HG03558 (cell line): Measurements from ENCODE around the gene CCDC8.
"Not testable (repeated sequence)": the region's sequence is repeated elsewhere in the genome, so short reads cannot be mapped to it uniquely, and the experiment has no call there.

ENCODE experiments used
- ATAC-seq: cut with Tn5 transposase; IDR thresholded peaks from one replicate; pipeline ENCODE4 v1.9.1; 2021; ENCODE audit warnings: moderate number of reproducible peaks; ENCODE audit not compliant: unreplicated experiment; ENCODE audit errors: extremely low read depth

The CCDC8 gene

DNA sequence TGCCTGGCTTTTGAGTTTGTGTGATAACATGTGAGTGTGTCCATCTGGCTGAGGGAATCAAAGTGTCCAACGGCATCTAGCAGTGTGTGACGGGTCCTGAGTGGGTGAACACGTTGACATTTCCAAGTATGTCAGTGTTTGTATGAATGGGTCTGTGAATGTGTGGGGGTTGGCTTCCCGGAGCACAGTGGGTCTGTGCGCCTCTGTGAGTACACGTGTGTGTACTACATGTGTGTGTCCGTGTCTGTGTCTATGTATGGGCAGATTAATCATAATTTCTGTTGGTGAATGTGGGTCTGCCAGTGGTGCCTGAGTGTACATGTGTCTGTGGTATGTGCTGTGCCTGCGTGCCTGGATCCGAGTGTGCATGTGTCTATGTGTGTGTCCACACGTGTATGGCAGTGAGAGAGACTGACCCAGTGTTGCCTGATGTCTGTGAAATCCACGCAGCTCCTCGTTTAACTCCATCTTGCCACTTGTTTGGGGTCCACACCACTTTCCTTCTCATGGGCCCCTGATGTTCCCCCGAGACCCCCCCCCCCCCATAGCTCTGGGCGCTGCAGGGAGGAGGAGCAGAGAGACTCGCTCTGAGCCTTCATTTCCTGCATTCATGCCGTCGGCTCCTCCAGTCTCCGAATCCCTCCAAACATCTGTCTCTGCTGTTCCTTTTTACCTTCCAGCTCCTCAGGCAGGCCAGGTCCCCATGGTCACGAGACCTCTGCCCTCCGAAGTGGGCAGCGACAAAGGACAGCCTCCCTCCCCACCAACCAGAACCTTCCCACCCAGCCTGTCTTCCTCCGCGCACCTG lies 5.3 kb downstream of the CCDC8 start:
- no peak for ATAC-seq

DNA sequence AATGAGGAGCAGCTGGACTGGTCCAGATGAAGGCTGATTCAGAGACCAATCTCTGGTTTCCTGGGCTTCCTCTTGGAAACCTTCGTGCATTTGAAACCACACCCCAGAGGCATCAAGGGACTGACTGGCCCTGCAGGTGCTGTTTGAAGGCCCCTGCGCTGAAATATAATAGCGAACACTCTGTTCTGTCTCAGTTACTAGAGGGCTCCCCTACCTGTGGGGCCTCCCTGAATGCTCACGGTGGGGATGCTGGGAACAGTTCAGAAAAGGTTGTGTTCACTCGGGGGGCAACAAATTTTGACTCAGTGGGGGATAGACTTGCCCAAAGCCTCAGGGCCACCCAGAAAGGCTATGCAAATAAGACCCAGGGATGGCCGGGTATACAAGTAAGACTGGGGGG lies 6.4 kb downstream of the CCDC8 start:
- ATAC-seq, result no peak

DNA sequence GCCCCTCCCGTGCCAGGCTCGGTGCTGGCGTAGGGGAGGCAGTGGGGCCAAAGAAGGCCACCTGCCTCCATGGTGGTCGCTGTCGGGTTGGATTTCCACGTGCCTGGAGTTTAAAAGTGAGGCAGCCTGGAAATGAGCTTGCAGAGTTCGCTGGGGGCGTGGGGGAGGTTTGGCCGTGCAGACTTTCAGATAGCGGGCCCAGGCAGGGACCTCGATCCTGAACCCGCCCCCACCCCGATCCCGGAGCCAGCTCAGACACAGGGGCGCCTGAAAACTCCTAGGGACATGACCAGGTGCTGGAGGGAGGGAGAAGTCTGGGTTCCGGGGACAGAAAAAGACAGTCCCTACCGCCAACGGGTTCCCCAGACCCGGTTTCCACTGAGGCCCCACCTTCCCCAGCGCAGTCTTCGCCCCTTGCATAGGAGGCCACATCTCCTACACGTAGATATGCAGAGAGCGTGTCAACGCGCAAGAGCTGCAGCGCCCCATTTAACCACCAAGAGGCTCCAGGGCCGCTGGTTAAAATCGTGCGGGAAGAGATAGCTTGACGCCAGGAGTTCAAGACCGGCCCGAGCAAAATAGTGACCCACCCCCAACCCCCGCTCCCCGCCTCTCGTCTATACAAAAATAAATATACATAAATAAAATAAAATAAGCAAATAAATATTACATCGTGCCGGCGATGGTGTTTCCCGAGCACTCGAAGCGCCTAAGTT lies 8.5 kb downstream of the CCDC8 start:
- ATAC-seq, result no peak

DNA sequence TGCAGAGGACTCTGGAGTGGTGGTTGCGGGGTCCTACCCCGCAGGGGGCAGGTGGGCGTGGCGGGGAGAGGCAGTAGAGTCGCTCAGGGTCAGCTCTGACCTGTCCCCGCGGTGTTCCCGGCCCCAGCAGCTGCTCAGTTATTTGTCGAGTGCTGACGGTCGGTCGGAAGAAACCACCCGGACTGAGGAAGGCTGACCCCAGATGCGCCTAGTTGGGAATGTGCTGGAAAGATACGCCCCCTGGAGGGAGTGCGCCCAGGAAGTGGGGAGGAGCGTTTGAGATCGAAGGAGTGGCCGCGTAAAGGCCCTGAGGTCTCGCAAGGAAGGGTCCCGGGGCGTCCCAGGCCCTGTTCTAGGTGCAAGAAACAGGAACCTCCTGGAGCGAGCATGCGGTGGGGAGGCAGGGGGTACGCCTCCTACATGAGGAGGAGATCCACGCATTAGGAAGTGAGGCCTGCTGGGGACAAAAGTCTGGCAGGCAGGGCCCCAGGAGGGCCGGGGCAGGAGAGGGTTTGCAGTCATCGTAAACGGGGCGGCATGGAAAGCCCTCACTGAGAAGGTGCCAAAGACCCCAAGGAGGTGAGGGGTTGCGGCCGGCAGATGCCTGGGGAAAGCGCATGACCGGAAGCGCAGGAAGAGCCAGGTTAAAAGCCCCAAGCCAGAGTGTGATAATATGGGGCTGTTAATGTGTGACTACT lies 9.2 kb downstream of the CCDC8 start:
- ATAC-seq, result no peak

DNA sequence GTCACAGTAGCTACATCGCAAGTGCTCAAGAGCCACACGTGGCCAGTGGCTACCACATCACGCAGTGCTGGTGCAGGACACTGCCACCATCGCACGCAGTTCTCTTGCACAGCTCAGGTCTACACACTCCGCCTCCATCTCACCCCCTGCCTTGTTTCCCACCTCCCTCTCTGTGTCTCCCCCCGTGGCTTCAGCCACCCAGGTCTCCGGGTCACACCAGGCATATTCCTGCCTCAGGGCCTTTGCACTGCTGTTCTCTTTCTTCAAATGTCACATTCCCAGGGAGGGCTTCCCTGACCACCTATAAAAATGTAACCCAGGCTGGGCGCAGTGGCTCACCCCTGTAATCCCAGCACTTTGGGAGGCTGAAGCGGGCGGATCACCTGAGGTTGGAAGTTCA lies 10.6 kb downstream of the CCDC8 start:
- ATAC-seq, result no peak

DNA sequence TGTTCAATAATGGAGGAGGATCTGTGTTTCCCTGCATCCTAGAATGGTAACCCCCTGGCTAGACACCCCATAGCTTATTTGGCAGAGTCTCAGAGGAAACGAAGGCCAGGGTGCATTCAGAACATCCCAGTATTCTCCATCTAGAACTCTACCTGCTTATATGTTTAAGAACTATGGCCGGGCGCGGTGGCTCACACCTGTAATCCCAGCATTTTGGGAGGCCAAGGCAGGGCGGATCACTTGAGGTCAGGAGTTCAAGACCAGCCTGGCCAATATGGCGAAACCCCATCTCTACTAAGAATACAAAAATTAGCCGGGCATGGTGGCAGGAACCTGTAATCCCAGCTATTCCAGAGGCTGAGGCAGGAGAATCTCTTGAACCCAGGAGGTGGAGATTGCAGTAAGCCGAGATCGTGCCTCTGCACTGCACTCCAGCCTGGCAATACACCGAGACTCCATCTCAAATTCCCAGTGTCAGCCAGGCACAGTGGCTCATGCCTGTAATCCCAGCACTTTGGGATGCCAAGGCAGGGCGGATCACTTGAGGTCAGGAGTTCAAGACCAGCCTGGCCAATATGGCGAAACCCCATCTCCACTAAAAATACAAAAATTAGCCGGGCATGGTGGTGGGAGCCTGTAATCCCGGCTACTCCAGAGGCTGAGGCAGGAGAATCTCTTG lies 15.4 kb downstream of the CCDC8 start:
- ATAC-seq, result not testable (repeated sequence)

DNA sequence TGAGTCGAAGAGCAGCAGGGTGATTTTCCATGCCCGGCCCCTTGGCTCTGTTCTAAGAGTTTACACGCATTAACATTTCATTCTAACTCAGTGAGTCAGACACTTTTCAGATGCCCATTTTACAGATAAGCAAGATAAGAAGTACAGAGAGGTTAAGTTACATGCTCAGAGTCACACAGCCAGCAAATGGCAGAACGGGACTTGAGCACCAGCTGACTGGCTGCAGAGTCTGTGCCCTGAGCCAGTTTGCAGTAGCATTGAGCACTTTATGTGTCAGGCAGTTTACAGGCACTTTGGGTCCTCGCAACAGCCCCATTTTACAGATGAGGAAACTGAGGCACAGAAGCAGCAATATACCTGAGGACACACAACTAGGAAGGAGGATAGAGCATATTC lies 19.0 kb downstream of the CCDC8 start:
- ATAC-seq, result no peak

DNA sequence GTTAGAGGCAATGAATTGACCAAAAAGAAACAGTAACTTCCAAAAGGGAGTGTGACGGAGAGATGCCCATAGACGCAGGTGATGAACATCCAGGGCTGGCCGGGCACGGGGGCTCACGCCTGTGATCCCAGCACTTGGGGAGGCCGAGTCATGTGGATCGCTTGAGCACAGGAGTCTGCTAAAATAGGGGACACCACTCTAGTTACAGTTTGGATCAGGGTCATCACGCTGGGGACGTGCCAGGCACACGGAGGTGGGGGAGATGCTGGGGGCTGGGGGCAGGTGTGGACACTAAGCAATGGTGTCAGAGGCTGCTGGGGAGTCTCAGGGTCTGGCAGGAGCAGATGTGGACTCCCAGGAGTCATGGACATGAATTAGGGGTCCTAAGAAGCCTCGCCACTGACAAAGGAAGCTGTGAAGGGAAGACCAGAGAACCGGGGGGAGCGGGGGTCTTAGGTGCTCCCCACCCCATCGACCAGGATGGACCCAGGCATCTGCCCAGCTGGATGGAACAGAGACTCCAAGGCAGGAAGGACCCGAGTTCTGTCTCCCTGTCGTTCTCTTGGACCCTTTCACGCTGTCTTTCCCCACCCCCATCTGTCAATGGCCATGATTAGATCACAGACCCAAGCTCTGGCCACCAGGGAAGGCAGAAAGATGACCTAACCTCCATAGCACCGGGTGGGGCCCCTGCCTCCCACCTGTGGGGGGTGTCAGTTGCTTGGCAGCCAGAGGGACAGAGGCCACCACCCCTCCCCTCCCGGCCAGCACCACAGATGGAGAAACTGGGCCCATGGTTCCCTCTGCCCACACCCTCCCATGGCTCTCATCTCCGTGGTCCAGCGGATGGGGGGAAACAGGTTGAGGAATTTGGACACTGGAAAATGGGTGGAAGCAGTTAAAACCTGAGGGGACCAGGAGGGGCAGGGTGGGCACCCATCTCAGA lies 19.6 kb downstream of the CCDC8 start:
- ATAC-seq, result no peak

DNA sequence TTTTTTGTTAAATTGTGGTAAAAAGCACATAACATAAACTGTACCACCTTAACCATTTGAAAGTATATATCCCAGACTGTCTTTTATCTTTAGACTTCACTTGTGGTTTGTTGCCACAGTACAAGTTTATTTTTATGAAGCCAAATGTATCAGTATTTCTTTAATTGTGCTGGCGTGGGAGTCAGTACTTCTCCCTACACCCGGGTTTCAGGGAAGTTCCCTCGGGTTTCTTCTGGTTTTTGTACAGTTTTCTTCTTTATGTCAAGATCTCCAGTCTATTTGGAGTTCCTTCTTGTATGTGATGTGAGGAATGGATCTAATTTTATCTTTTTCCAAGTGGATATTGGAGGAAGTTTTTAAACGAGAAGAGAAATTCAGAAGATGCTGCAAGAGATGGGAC lies 20.5 kb downstream of the CCDC8 start:
- no peak for ATAC-seq

DNA sequence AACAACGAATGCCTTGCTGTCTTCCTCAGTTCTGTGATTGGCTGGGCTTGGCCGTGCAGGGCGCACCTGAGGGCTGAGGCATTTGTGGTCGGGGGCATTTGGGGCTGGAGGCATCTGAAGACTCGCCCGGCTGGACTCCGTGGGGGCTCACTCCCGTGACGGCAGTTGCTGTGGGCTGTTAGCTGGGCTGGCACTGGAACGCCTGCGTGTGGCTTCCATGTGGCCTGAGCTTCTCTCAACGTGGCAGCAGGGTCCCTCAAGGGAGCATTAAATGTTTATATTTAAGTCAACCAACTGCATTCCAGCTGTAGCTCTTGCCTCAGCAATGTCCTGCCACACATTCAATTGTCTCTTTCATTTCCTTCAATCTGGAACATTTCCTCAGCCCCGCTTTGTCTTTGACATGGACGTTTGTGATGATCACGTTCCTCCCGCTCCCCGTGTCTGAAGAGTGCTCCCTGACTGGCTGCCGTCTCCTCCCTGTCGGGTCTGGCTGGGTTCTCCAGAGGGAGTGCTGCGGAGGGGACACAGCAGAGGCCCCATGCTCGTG lies 21.0 kb downstream of the CCDC8 start:
- no peak for ATAC-seq

DNA sequence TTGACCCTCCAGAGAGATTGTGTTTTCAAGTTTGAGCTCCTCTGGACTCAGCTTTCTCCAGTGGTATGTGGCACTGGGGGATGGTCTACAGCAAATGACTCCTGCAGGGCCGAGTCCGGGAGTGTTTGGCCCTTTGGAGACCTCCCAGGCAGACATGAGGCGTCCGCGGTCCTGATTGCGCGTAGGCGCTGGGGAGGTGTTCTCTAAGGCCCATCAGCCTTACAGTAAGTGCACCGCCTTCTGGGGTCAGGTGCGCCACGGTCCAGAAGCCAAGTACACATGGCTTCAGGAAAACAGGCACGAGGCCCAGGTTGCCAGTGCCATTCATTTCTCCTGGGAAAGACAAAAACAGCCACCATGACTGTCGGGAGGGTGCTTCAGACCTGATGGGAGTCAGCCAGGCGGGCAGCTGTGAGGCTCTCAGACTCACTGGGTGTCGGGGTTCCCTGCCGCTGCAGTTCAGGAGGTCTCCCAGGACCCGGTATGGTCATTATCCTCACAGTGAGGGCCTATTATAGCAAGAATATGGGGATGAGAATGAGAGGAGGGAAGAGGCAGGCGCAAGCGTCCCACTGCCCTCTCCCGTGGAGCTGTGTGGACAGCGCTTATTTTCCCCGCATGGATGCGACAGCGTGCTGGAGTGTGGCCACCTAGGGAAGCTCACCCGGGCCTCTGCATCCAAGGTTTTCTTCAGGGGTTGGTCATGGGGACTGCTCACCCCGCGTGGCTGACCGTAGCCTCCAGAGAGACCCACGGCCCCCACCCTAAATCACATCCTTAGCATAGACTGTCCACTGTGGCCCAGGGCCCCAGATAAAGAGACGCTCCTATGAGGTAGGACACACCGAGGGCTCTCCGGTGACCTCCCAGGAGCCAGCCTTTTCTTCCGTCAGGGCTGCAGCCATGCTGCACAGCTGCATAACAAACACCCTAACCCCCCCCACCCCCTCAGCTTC lies 21.8 kb downstream of the CCDC8 start:
- ATAC-seq, result no peak

DNA sequence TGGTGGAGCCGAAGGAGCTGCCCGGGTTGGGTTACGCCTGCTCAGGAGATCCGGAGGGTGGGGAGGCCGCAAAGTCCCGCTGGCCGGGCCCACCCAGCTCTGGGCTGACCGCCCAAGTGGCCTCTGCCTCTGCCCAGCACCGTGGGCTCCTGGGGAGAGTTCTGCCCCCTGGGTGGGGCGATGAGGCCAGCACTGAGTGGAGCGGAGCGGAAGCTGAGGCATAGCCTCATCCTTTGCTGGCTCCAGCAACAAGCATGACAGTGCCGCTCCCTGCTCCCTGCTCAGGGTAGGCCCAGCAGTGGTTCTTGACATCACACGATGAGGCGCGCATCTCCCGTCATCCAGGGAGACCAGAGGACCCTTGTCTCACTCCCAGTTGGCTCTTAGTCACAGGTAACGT lies 22.5 kb downstream of the CCDC8 start:
- no peak for ATAC-seq

DNA sequence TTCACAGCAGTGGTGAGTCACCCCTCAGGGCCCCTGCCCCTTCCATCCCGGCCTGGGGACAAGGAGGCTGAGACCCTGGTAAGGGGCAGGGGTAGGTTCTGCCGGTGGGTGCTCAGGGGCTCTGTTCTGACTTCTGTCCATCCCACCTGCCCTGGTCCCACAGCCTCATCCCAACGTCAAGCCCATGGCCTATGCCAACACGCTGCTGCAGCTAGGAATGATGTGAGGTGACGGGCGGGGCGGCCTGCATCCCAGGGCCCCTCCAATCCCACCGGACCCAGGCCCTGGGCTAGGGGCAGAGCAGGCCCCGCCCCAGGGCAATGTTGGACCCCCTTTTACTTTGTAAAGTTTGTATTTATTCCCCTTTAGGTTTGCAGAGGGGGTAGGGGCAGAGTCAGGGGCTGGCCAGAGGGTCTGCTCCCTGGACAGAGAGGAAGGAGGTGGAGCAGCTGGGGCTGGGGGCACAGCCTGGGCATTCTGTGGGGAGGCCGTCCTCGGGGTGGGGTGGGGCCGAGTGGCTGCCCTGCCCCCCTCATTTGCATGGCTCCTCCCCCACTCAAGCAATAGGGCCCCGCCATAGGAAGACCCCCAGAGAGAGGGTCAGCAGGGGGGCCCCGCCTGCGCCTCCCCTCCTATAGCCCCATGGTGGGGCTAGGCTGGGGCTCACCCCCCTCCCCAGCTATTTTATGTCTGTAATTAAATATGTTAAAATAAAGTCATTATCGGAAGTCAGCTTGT lies 23.1 kb downstream of the CCDC8 start:
- no peak for ATAC-seq

DNA sequence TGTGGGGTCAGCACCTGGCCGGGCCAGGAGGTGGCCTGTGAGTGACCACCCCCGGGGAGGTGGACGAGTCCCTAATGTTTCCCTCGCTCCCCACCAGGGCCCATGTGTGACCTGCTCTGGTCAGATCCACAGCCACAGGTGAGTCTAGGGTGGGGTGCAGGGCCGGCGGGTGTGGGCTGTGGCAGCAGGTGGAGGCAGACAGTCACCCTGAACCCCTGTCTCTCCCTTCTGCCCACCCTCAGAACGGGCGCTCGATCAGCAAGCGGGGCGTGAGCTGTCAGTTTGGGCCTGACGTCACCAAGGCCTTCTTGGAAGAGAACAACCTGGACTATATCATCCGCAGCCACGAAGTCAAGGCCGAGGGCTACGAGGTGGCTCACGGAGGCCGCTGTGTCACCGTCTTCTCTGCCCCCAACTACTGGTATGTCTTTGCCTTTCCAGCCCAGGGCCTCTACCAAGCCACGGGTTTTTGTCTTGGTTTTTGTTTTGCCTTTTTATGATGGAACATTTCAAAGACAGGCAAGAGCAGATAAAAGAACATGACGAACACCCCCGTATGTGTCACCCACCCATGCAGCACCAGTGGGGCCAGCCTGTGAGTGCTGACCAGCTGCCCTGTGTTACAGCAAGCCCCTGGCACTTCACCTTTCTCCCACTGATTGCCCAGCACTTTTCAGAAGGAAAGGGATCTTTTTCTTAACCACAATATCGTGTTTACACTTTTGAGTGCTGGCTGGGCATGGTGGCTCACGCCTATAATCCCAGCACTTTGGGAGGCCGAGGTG lies 24.9 kb downstream of the CCDC8 start:
- no peak for ATAC-seq

DNA sequence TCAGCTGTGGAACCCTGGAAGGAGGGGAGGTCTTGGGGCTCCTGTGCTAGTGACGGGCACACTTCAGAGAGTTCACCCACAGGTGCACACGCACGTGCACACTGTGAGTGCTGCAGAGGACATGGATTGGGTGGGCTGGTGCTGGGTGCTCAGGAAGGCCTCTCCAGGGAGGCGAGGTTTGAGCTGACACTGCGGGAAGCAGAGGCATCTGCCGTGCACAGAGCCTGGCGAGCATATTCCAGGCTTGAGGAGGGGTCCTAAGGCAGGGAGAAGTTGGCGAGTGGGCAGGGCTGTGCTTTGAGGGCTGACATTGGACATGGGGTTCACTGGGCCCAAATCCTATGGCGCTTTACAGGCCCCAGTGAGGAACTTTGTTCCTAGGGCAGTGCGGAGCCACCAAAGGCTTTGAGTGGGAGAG lies 25.6 kb downstream of the CCDC8 start:
- ATAC-seq, result no peak

DNA sequence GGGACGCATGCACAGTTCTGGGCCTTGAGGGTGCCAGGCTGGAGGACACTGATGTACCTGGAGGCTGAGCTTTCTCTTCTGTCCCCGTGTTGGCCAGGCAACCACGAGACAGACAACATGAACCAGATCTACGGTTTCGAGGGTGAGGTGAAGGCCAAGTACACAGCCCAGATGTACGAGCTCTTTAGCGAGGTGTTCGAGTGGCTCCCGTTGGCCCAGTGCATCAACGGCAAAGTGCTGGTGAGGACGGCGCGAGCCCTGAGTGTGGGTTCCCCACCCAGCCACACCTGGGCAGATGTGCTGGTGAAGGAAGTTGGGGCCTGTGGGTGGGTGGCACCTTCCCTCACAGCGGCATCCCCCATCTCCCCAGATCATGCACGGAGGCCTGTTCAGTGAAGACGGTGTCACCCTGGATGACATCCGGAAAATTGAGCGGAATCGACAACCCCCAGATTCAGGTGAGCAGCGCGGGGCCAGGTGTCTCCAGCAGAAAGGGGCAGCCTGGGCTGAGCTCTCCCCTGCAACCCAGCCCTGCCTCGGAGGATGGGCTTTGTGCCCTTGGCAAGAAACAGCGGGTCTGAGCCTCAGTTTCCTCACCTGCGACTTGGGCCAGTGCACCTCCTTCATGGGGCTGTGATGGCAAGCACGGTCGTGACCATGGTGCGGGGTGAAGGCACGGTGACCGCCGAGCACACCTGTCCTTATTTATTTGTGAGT lies 26.2 kb downstream of the CCDC8 start:
- no peak for ATAC-seq
